IMR-90 (cell line): ENCODE results near the gene THRB. TPM values are rescaled to one million over a fixed set of nuclear protein-coding genes. Genes with fewer than 3 reads are reported as not detected.

Source experiments
- ATAC-seq: fragments of 200-7000 bp; cut with Tn5 transposase; 2 replicates; pipeline ENCODE4 v1.9.1; 2020; ENCODE audit warnings: low read depth, mild to moderate bottlenecking, moderate library complexity
- BruUV-seq: library from RNA; stranded (reverse); fragments of 400-500 nt; replicated peaks from 2 replicates; lab custom pipeline; 2021; lab: Mats Ljungman, UMichigan
- CTCF ChIA-PET: fragments of 300-600 bp; formaldehyde crosslinking; extraction: SDS; loops from one replicate; lab custom pipeline; 2021; ENCODE audit warnings: antibody characterized with exemption; lab: Yijun Ruan, JAX
- POLR2A ChIA-PET: fragments of 300-600 bp; sonication (Branson Sonifier 250); formaldehyde crosslinking; loops from one replicate; lab custom pipeline; 2022; ENCODE audit warnings: antibody characterized with exemption; ENCODE audit not compliant: unreplicated experiment; lab: Charles Lee
- DNase-seq: peaks from one replicate; pipeline ENCODE4 v3.0.0; 2013
- H2AFZ ChIP-seq: replicated peaks from 2 replicates; pipeline ENCODE3; 2013; ENCODE audit warnings: low read length, mild to moderate bottlenecking; ENCODE audit not compliant: poor library complexity
- H2AK5ac ChIP-seq: 2 replicates; pipeline ENCODE4 v1.6.1; 2013; ENCODE audit warnings: low read depth, low read length, inconsistent platforms
- H2AK9ac ChIP-seq: replicated peaks from 2 replicates; pipeline ENCODE3; 2013; ENCODE audit warnings: mild to moderate bottlenecking, low read depth, low read length, moderate library complexity; ENCODE audit not compliant: poor library complexity
- H2BK120ac ChIP-seq: 2 replicates; pipeline ENCODE4 v1.6.1; 2013; ENCODE audit warnings: low read depth, low read length, inconsistent platforms
- H2BK15ac ChIP-seq: 3 replicates; pipeline ENCODE4 v1.6.1; 2013; ENCODE audit warnings: low read depth, low read length, inconsistent platforms
- H2BK20ac ChIP-seq: 2 replicates; pipeline ENCODE4 v1.6.1; 2013; ENCODE audit warnings: low read depth, mild to moderate bottlenecking, inconsistent platforms, low read length, moderate library complexity
- H2BK5ac ChIP-seq: 2 replicates; pipeline ENCODE4 v1.6.1; 2013; ENCODE audit warnings: mild to moderate bottlenecking, low read depth, low read length, inconsistent platforms; ENCODE audit not compliant: poor library complexity, severe bottlenecking
- H3K14ac ChIP-seq: replicated peaks from 2 replicates; pipeline ENCODE4 v1.6.1; 2013; ENCODE audit warnings: low read depth, low read length, inconsistent platforms
- H3K18ac ChIP-seq: 2 replicates; pipeline ENCODE4 v1.6.1; 2013; ENCODE audit warnings: low read depth, low read length, control low read depth
- H3K23ac ChIP-seq: 2 replicates; pipeline ENCODE4 v1.6.1; 2013; ENCODE audit warnings: low read depth, low read length, inconsistent platforms
- H3K27ac ChIP-seq: 2 replicates; pipeline ENCODE4 v1.5.1; 2013; ENCODE audit warnings: mild to moderate bottlenecking, control low read depth, low read length; ENCODE audit not compliant: insufficient read depth
- H3K27me3 ChIP-seq: 2 replicates; pipeline ENCODE4 v1.6.1; 2013; ENCODE audit warnings: low read length; ENCODE audit not compliant: control insufficient read depth, insufficient read depth
- H3K36me3 ChIP-seq: 2 replicates; pipeline ENCODE4 v1.6.1; 2013; ENCODE audit warnings: low read length, mixed read lengths; ENCODE audit not compliant: control insufficient read depth, insufficient read depth
- H3K4ac ChIP-seq: 2 replicates; pipeline ENCODE4 v1.6.1; 2013; ENCODE audit warnings: low read depth, low read length, inconsistent platforms
- H3K4me1 ChIP-seq: 2 replicates; pipeline ENCODE4 v1.6.1; 2013; ENCODE audit warnings: low read length, mixed read lengths; ENCODE audit not compliant: control insufficient read depth, insufficient read depth
- H3K4me2 ChIP-seq: 2 replicates; pipeline ENCODE4 v1.6.1; 2013; ENCODE audit warnings: low read depth, mild to moderate bottlenecking, control low read depth, low read length, moderate library complexity
- H3K4me3 ChIP-seq: 2 replicates; pipeline ENCODE4 v1.5.1; 2013; ENCODE audit warnings: low read depth, mild to moderate bottlenecking, control low read depth, low read length, moderate library complexity; ENCODE audit not compliant: insufficient read depth
- H3K56ac ChIP-seq: 2 replicates; pipeline ENCODE4 v1.6.1; 2013; ENCODE audit warnings: low read length, inconsistent platforms; ENCODE audit not compliant: insufficient read depth; ENCODE audit errors: extremely low read depth
- H3K79me1 ChIP-seq, 2 experiments: 2 replicates each; pipeline ENCODE4 v1.6.1; 2013; ENCODE audit warnings: low read length in 2 of 2, inconsistent platforms in 1 of 2, low read depth in 1 of 2
- H3K9ac ChIP-seq: 2 replicates; pipeline ENCODE4 v1.6.1; 2013; ENCODE audit warnings: low read depth, low read length, control low read depth
- H3K9me1 ChIP-seq: 2 replicates; pipeline ENCODE4 v1.6.1; 2013; ENCODE audit warnings: low read length, inconsistent platforms; ENCODE audit not compliant: insufficient read depth
- H3K9me3 ChIP-seq: 2 replicates; pipeline ENCODE4 v1.6.1; 2013; ENCODE audit warnings: low read length; ENCODE audit not compliant: control insufficient read depth, insufficient read depth
- H4K20me1 ChIP-seq: 2 replicates; pipeline ENCODE4 v1.6.1; 2013; ENCODE audit warnings: low read length, inconsistent platforms; ENCODE audit not compliant: insufficient read depth
- H4K5ac ChIP-seq: 2 replicates; pipeline ENCODE4 v1.6.1; 2013; ENCODE audit warnings: mild to moderate bottlenecking, low read depth, low read length, control low read depth
- H4K8ac ChIP-seq, 2 experiments: 2 replicates each; pipeline ENCODE4 v1.6.1; 2013; ENCODE audit warnings: low read depth in 2 of 2, low read length in 2 of 2, control low read depth in 1 of 2, inconsistent platforms in 1 of 2
- H4K91ac ChIP-seq: 2 replicates; pipeline ENCODE4 v1.6.1; 2013; ENCODE audit warnings: low read depth, low read length, inconsistent platforms; ENCODE audit not compliant: insufficient read depth
- BHLHE40 ChIP-seq: fragments of 150-350 bp; IDR thresholded peaks from 2 replicates; pipeline ENCODE4 v1.6.1; 2016; ENCODE audit warnings: mild to moderate bottlenecking, low read depth, low read length
- FOS ChIP-seq: fragments of 150-350 bp; IDR thresholded peaks from 2 replicates; pipeline ENCODE4 v1.6.1; 2016; ENCODE audit warnings: low read depth, low read length
- MAFK ChIP-seq: IDR thresholded peaks from 2 replicates; pipeline ENCODE4 v1.6.1; 2012; ENCODE audit warnings: low read depth, low read length, improper control_type of control experiment
- NFE2L2 ChIP-seq: fragments of 150-350 bp; IDR thresholded peaks from 2 replicates; pipeline ENCODE4 v1.6.1; 2016; ENCODE audit warnings: low read depth, mild to moderate bottlenecking, low read length
- RCOR1 ChIP-seq: IDR thresholded peaks from 2 replicates; pipeline ENCODE4 v1.6.1; 2012; ENCODE audit warnings: mild to moderate bottlenecking, low read length, improper control_type of control experiment; ENCODE audit not compliant: insufficient replicate concordance
- WGBS, 2 experiments: methylation state at CpG; one replicate each; pipeline versions ENCODE4 v1.1.5 to v1.1.7; 2013; ENCODE audit warnings: missing lambda C conversion rate in 2 of 2; ENCODE audit not compliant: insufficient read length in 1 of 2; ENCODE audit errors: extremely low coverage in 2 of 2; 5-methylcytosine and 5-hydroxymethylcytosine counted together
- dilution Hi-C: fragments of 300-500 bp; cut with HindIII; formaldehyde crosslinking; loops from one replicate; pipeline ENCODE4 v1.14.3; 2018; ENCODE audit warnings: low sequenced_read_pairs; ENCODE audit not compliant: unreplicated experiment
- in situ Hi-C: fragments of 300-500 bp; cut with MboI; formaldehyde crosslinking; loops from 3 replicates; pipeline ENCODE4 v1.14.3; 2019; ENCODE audit warnings: low sequenced_read_pairs, inconsistent platforms, mixed read lengths
- intact Hi-C: fragments of 100-400 bp; cut with micrococcal nuclease; formaldehyde crosslinking; loops from 2 replicates; pipeline ENCODE4 v1.10.0; 2022
- polyA plus RNA-seq, 3 experiments: library from polyadenylated mRNA; depleted of rRNA; stranded (reverse); fragments of >200 nt; gene quantifications; 2 replicates each; pipeline ENCODE4 v1.2.3, GENCODE V29; 2012; ENCODE audit warnings: low replicate concordance in 1 of 3
- total RNA-seq: library from RNA; depleted of rRNA; stranded (reverse); fragments of >200 nt; gene quantifications from 2 replicates; pipeline ENCODE4 v1.2.3, GENCODE V29; 2012
- TF ChIP-seq, protein P1 (sequence below): fragments of 150-350 bp; IDR thresholded peaks from 2 replicates; pipeline ENCODE4 v1.6.1; 2016; ENCODE audit warnings: low read depth, mild to moderate bottlenecking, low read length, moderate library complexity, borderline replicate concordance
- TF ChIP-seq, protein P2 (sequence below): fragments of 150-350 bp; IDR thresholded peaks from 2 replicates; pipeline ENCODE4 v1.6.1; 2017; ENCODE audit warnings: mild to moderate bottlenecking, antibody characterized with exemption, low read length, low read depth

THRB gene
- total and polyA plus RNA-seq, 2 of the 4 experiments (the other 2 are of a cell fraction) = under 0.01 TPM; not detected in 1

DNA sequence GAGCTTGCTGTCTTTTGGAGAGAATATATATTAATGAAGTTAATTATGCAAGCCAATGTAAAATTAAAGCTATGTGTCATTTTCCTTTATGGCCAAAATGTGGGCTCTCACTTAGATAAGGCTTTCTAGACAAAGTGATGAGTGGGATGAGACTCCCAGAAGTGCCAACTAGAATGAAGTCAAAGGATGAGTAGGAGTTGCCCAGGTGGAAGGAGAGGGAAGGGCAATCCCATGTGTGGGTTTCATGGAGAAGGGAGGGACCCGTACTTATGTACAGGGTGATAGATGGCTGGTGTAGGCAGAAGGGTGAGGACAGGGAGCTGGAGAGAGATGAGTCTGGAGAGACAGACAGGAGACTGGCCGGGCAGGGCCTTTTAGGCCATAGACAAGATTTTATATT, 239.2 kb downstream of the THRB start (continued):
- TF ChIP-seq, protein P1, sequence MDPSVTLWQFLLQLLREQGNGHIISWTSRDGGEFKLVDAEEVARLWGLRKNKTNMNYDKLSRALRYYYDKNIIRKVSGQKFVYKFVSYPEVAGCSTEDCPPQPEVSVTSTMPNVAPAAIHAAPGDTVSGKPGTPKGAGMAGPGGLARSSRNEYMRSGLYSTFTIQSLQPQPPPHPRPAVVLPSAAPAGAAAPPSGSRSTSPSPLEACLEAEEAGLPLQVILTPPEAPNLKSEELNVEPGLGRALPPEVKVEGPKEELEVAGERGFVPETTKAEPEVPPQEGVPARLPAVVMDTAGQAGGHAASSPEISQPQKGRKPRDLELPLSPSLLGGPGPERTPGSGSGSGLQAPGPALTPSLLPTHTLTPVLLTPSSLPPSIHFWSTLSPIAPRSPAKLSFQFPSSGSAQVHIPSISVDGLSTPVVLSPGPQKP = no peak
- TF ChIP-seq, protein P2, sequence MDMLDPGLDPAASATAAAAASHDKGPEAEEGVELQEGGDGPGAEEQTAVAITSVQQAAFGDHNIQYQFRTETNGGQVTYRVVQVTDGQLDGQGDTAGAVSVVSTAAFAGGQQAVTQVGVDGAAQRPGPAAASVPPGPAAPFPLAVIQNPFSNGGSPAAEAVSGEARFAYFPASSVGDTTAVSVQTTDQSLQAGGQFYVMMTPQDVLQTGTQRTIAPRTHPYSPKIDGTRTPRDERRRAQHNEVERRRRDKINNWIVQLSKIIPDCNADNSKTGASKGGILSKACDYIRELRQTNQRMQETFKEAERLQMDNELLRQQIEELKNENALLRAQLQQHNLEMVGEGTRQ = no peak
- TF ChIP-seq BHLHE40 = no peak

DNA sequence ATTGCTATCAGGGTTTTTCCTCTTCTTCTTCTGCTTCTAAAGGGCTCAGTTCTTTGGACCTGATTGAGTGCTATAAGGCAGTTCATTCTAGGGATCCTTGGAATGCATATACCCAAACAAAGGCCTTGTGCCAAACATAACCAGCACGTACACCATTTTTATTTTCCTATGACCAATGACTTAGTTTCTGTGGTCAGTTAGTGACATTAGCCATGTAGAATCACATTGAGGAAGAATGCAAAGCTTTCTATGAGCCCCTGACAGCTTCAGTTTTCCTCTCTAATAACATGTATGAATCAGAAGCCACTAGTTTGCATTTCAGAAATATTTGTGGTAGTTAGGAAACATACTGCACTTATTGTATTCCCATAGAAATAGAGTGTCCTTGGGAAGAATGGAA, 240.0 kb downstream of the THRB start:
- no CpG with 5 or more reads among the region's 1 CpG for WGBS, 2 experiments
- POLR2A ChIA-PET = no interaction called here

More for the DNA sequence above, 240.0 kb downstream of the THRB start:
- in situ Hi-C loops (loop anchor here (25.0 kb wide), 1 partner anchor 1333 kb away; no protein-coding TSS in a partner anchor), intact Hi-C loops (no loop called here), dilution Hi-C loops (no loop called here)
- Histone ChIP-seq H3K14ac (no peak overlapping the region), H3K79me1 (no peaks in the 10 kb centered on the region), H3K18ac (no peak overlapping the region), H4K91ac (no peak overlapping the region), H2BK5ac (no peak overlapping the region), H3K9me3 (peaks cover 2% of the 10 kb centered on the region; the same call in 1 of the 2 replicates), H3K4me2 (peak overlapping the region; percentile 40; the same call in 1 of the 2 replicates), H2BK15ac (no peak overlapping the region), H4K5ac (no peak overlapping the region), H3K9me1 (no peaks in the 10 kb centered on the region; the same call in 1 of the 2 replicates), H3K4me1 (peaks cover 4% of the 10 kb centered on the region), H3K23ac (no peak overlapping the region), H2AFZ (no peak overlapping the region), H4K20me1 (no peaks in the 10 kb centered on the region; the same call in 1 of the 2 replicates), H2AK9ac (no peak overlapping the region), H2BK20ac (no peak overlapping the region), H3K36me3 (no peaks in the 10 kb centered on the region), H3K27me3 (peaks cover 41% of the 10 kb centered on the region), H3K9ac (no peak overlapping the region), H2AK5ac (no peak overlapping the region), H3K4ac (no peak overlapping the region), H2BK120ac (no peak overlapping the region), H3K4me3 (no peak overlapping the region), H3K56ac (no peak overlapping the region), H4K8ac (no peak overlapping the region), H3K27ac (no peak overlapping the region)
- ATAC-seq (peak; percentile 95), DNase-seq (peak; percentile 84)
- BruUV-seq = no TSS peak
- CTCF ChIA-PET = interaction anchor here (0.7 to 1.3 kb wide), 2 partner anchors 166 to 519 kb away, joined by 3 to 4 read pairs; no protein-coding TSS in a partner anchor
- TF ChIP-seq MAFK (no peak), RCOR1 (no peak), NFE2L2 (no peak), FOS (0 out of 2 replicates have a peak, but pooled peaks have one; percentile 16)
